Stimulated activated CD8-positive, alpha-beta memory T cell treated with anti-CD3 and anti-CD28 coated beads, Interleukin-4, amount 100 ng/mL, for 1 hour (primary cell): ENCODE results near the gene LAMA5.

Experiments
- DNase-seq, 2 donors: peaks; one replicate each; pipeline ENCODE4 v3.0.0-alpha.2; 2020; ENCODE audit warnings: low read depth in 2 of 2, low spot score in 1 of 2

The LAMA5 gene, protein sequence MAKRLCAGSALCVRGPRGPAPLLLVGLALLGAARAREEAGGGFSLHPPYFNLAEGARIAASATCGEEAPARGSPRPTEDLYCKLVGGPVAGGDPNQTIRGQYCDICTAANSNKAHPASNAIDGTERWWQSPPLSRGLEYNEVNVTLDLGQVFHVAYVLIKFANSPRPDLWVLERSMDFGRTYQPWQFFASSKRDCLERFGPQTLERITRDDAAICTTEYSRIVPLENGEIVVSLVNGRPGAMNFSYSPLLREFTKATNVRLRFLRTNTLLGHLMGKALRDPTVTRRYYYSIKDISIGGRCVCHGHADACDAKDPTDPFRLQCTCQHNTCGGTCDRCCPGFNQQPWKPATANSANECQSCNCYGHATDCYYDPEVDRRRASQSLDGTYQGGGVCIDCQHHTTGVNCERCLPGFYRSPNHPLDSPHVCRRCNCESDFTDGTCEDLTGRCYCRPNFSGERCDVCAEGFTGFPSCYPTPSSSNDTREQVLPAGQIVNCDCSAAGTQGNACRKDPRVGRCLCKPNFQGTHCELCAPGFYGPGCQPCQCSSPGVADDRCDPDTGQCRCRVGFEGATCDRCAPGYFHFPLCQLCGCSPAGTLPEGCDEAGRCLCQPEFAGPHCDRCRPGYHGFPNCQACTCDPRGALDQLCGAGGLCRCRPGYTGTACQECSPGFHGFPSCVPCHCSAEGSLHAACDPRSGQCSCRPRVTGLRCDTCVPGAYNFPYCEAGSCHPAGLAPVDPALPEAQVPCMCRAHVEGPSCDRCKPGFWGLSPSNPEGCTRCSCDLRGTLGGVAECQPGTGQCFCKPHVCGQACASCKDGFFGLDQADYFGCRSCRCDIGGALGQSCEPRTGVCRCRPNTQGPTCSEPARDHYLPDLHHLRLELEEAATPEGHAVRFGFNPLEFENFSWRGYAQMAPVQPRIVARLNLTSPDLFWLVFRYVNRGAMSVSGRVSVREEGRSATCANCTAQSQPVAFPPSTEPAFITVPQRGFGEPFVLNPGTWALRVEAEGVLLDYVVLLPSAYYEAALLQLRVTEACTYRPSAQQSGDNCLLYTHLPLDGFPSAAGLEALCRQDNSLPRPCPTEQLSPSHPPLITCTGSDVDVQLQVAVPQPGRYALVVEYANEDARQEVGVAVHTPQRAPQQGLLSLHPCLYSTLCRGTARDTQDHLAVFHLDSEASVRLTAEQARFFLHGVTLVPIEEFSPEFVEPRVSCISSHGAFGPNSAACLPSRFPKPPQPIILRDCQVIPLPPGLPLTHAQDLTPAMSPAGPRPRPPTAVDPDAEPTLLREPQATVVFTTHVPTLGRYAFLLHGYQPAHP (N-terminal part only)

GRCh38 chr20:62367136-62367632 is at the start of gene LAMA5:
Gene LAMA5 (minus strand): TSS chr20:62367312. CDS start chr20:62367245, 67 bp downstream.
- DNase-seq = no peak

DNA sequence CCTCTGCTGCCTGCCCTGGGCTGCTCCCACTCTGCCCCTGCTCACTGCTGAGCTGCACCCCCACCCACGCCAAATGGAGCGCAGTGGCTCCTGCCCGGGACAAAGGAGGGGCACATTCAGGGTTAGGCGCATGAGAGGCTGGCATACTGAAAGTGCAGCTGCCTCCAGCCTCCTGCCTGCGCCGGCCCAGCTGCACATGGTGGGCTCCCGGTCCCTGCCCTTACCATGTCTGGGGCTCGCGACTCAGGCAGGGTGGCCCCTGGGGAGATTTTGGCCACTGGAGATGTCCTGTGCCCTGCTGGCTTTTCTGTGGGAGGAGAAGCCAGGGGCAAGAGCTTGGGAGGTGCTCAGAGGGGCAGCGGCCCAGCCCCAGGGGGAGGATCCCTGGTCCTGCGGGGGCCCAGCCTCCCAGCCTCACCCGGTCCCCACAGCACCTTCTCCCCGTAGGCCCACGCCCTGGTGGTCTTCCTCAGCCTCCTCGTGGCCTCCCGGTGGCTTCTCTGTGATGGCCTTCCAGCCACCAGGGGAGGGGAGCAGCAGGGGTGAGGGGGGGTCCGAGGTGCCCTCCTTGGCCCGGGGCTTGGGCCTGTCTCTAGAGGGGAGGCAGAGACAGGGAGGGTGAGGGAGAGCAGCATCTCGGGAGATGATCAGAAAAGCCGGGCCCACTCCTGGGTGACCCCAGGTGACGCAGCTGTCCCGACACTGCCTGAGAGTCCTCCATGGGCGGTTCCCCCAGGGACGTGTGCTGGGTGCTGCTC is 48.4 kb upstream of the LAMA5 start:
- no peak for DNase-seq

DNA sequence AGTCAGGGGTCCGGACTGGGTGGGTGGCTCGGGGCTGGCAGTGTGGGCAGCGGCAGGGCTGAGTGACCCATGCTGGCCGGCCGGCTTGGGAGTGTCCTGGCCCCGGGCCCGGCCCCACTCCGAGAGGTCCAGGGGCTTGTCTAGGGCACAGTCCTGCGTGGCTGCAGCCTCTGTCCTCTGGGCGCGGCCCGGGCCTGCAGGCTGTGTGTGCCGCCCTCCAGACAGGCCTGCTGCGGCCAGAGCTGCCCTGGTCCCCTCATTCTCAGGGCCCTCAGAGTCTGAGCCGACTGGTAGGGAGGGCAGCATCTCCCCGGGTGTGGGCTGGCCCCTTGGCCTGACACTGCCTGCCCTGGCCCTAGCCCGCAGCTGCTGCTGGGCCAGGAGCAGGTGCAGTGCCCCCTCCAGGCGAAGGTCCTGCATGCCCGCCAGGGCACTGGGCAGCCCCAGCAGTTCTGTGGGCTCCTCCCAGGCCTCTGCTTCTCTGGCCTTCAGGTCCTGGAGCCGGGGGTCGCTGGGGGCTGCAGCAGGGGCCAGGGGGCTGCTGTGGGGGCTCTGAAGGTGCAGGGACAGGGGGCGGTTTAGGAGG is 46.9 kb upstream of the LAMA5 start:
- DNase-seq = no peak

GRCh38 chr20:62413025-62413570 is 46.0 kb upstream of the LAMA5 start:
- DNase-seq = no peak

- DNase-seq = no peak
Observed at GRCh38 chr20:62412194-62413024, 45.3 kb upstream of the LAMA5 start.

DNA sequence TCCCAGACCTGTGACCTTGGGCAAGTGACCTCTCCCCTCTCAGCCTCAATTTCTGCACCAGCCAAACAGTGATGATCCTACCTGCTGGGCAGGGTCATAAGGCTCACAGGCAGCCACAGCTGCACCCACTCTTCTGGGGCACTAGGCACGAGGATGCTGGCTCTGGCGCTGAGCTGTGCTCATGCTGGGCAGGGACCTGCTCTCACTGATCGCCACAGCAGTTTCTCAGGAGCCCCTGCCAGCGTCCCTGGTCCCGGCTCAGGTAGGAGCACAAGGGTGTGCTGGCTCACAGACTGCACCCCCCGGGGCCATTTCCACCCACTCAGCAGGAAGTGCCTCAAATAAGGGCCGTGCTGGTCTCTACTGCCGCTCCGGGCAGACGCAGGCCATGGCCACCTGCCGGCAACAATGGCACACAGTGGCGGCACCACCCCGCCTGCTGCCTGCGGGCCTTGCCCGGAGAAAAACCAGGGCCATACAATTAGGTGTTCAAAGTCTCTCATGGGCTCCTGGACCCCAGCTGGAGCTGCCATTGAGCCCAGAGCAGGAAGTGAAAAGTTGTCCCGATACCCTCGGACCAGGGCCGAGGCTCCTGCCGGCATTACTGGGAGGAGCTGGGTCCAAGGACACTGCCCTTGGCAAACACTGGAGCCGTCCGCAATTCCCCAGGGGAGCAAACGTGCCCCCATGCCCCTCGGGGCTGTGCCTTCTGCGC is 44.5 kb upstream of the LAMA5 start:
- no peak for DNase-seq

DNA sequence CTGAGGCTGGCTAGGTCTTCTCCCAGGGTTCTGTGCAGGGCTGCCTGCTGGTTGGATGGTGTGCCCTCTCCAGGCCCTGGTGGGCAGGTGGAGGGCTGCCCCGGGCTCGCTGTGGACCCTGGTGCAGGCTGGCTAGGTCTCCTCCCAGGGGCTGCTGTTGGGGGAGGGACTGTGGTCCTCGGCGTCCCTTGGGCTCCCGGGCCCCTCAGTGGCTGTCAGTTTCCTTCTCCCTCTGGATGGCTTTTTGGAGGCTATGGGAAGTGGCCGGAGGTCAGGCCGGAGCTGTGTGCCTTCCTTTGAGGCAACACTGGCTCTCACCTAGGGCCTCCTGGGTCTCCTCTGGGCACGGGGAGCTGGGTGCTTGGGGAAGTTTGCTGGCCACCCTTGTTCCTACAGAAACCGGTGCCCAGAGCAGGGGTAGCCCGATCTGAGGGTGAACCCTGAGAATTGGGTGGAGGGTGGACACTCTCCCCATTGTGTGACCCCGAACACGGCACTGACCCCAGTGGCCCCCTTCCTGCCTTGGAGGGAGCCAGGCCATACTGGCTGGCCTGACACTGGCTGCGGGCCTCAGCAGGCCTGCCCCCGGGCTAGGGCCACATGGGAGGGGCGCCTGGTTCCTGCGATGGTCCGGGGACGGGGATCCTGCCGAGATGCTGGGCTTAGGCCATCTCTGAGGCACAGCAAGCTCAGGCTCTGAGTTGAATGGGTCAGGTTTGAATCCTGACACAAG is 43.8 kb upstream of the LAMA5 start:
- DNase-seq = no peak

DNA sequence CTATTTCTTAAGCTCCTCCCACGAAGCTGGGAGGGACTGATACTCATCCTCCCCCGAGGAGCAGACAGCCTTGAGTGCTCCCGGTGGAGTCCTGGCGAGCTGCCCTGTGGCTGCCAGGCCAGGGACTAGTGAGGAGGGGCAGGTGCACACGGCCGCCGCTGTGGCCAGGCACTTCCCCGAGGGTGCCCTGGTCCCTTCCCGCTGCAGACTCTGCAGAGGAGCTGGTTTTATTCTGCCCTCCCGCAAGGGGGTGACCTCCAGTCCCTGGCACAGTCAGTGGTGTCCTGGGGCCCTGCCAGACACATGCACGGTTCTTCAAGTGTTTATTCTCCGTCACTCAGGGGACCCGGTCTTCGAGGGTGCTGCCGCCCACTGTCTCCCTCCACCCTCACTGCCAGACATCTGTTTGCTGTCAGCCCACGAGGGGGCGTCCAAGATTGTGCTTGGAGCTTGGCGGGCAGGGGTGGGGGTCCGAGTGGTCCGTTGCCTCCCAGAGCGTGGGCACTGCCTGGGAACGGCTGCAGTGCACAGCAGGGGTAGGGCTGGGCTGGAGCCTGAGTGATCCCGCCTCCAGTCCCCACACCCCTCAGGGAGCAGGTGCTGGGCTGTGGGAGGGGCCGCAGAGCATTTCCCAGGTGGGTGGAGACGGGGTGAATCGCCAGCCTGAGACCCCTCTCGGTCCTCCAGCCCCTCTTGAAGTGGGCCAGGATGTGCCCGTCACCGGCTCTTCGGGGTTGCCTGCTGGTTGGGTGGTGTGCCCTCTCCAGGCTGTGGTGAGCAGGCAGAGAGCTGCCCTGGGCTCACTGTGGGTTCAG is 43.0 kb upstream of the LAMA5 start:
- DNase-seq = no peak

DNA sequence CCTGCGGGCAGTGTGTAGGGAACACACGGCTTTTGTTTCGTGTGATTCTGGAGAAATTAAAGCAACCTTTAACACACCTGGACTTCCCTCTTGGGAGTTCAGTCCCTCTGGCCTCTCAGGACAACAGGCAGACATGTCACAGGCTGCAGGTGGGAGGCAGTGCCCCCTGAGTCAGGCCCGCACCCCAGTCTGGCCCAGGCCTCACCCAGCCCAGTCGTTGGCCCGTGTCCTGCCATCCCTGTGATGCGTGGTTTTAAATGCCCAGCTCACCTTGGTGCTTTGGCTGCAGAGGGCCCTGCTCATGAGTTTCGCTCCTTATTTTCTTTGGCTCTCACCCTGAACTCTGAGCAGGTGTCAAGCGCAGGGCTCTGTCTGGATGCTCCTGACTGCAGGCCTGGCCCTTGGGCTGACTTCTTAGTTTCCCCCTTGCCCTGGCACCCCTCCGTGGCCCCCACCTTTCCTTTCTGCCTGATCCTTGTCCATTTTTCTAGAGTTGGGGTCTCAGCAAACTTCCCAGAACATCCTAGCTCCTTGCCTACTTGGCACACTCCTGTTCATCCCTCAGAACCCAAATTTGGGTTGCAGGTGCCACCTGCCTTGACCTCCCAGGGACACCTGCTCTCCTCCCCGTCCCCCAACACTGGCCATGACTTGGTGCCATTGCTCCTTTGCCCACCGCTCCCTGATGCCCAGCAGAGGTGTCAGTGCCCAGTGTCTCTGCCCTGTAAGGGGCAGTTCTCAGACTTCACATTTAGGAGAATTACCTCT is 42.2 kb upstream of the LAMA5 start:
- DNase-seq = no peak

- DNase-seq = no peak
Observed at GRCh38 chr20:62408640-62409039, 41.5 kb upstream of the LAMA5 start.

DNA sequence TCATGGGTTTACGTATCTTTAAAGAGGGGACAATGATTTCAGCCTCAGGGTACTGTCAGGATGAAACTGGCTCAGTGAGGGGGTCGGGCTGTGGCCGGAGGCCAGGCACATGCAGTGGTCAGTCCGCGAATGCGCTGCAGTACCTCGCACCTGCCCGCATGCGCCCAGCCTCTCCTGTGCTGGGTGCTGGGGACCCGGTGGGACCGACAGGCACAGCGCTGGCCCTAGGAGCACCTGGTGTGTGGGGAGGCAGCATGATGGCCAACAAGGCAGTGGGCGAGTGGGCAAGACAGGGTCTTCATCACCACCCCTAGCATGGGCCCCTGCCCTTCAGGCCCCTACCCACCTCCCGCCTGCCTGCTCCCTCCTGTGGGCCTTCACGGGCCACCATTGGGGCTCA is 40.9 kb upstream of the LAMA5 start:
- DNase-seq = no peak

DNA sequence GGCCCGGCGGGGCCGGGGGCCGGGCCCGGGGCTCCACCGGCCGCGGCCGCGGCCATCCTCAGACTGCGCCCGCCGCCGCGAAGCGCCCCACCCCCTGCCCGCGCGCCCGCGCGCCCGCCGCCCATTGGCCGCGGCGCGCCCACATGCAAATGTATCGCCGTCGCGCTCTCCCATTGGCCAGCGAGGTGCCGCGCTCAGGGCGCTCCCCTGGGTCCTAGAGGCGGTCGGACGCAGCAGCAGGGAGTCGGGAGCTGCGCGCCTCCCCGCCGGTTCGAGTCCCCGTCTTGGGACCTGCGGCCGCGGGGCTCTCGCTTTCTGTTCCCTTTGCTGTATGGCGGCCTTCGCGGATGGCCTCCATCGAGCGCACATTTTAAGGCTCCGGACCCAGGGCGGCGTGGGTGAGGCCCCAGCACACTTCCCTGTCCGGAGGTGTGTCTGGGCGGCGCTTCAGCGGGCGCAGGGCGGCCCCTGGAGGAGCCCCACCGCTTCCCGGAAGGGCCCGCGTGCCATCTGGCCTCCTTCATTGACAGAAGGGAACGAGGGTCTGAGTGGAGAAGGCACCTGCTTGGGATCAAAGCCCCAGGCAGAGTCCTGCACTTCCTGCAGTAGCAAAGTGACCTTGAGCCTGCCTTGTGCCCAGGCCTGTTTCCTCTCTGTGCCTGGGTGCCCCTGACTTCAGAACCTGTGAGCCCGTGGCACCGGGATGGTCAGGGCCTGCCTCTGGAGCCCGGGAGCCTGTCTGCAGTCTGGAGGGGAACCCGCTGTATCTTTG is 40.3 kb upstream of the LAMA5 start, which contains the start of gene CABLES2:
Gene CABLES2, minus strand, starts transcription at position 65 of the 772 bp plus-strand sequence. Its CDS starts 9 bp downstream, at position 56.
- peak; percentile 72 to 79 for DNase-seq

GRCh38 chr20:62406635-62407176 is 39.6 kb upstream of the LAMA5 start:
- no peak for DNase-seq

GRCh38 chr20:62405981-62406513 is 38.9 kb upstream of the LAMA5 start:
- no peak for DNase-seq
